A673 (cell line): ENCODE measurements around the gene KIFC3. TPM values are rescaled to one million over a fixed set of nuclear protein-coding genes. Genes with fewer than 3 reads are reported as not detected.
A peak's percentile ranks its signal among the peaks of the same experiment; 100 is the strongest.

Experiments used
- BruUV-seq: library from RNA; stranded (reverse); fragments of 400-500 nt; replicated peaks from 2 replicates; lab custom pipeline; 2021; lab: Mats Ljungman, UMichigan
- CTCF ChIA-PET: fragments of 300-600 bp; sonication (Branson Sonifier 250); formaldehyde crosslinking; loops from one replicate; lab custom pipeline; 2022; ENCODE audit warnings: antibody characterized with exemption; lab: Charles Lee
- POLR2A ChIA-PET: fragments of 300-600 bp; sonication (Branson Sonifier 250); formaldehyde crosslinking; loops from one replicate; lab custom pipeline; 2022; ENCODE audit warnings: antibody characterized with exemption; ENCODE audit not compliant: low non-redundant PET; lab: Charles Lee
- DNase-seq: peaks from one replicate; pipeline ENCODE4 v3.0.0-alpha.2; 2015; ENCODE audit warnings: low spot score
- H3K27ac ChIP-seq: fragments of 200-600 bp; sonication (generic); 2 replicates; pipeline ENCODE4 v1.5.1; 2016; ENCODE audit warnings: mixed run types, low read depth, mild to moderate bottlenecking, mixed read lengths, antibody characterized with exemption, low read length; ENCODE audit not compliant: poor library complexity, severe bottlenecking
- H3K27me3 ChIP-seq: fragments of 200-600 bp; sonication (generic); replicated peaks from 2 replicates; pipeline ENCODE4 v1.6.1; 2017; ENCODE audit warnings: mixed run types, low read depth, mild to moderate bottlenecking, mixed read lengths, antibody characterized with exemption, low read length; ENCODE audit not compliant: insufficient read depth, poor library complexity
- H3K36me3 ChIP-seq: fragments of 200-600 bp; sonication (generic); 2 replicates; pipeline ENCODE4 v1.6.1; 2016; ENCODE audit warnings: mixed run types, mild to moderate bottlenecking, mixed read lengths, antibody characterized with exemption, low read length; ENCODE audit not compliant: insufficient read depth, poor library complexity, severe bottlenecking
- H3K4me1 ChIP-seq: fragments of 200-600 bp; sonication (generic); 2 replicates; pipeline ENCODE4 v1.6.1; 2017; ENCODE audit warnings: mixed run types, mild to moderate bottlenecking, mixed read lengths, antibody characterized with exemption, low read length; ENCODE audit not compliant: insufficient read depth, poor library complexity, severe bottlenecking
- H3K4me3 ChIP-seq: fragments of 200-600 bp; sonication (generic); 2 replicates; pipeline ENCODE4 v1.5.1; 2016; ENCODE audit warnings: low read depth, mixed run types, mild to moderate bottlenecking, mixed read lengths, low read length; ENCODE audit not compliant: poor library complexity, severe bottlenecking
- H3K9me3 ChIP-seq: fragments of 200-600 bp; sonication (generic); 2 replicates; pipeline ENCODE4 v1.6.1; 2016; ENCODE audit warnings: mixed run types, low read depth, mild to moderate bottlenecking, mixed read lengths, antibody characterized with exemption, low read length; ENCODE audit not compliant: poor library complexity, severe bottlenecking
- EZH2 ChIP-seq: fragments of 200-600 bp; sonication (generic); IDR thresholded peaks from 2 replicates; pipeline ENCODE4 v1.6.1; 2017; ENCODE audit warnings: borderline replicate concordance, low read depth, mild to moderate bottlenecking, mixed read lengths, antibody characterized with exemption, low read length; ENCODE audit not compliant: poor library complexity, severe bottlenecking
- intact Hi-C: fragments of 100-400 bp; cut with micrococcal nuclease; formaldehyde crosslinking; loops from one replicate; pipeline ENCODE4 v1.10.0; 2022; ENCODE audit not compliant: unreplicated experiment
- total RNA-seq: library from RNA; stranded (reverse); gene quantifications from 2 replicates; pipeline ENCODE4 v1.2.3, GENCODE V29; 2021
- TF ChIP-seq, protein P1 (sequence below): fragments of 300-800, 200-600 bp; sonication (generic); conservative IDR thresholded peaks from 2 replicates; pipeline ENCODE4 v1.5.1; 2017; ENCODE audit warnings: low read depth, mild to moderate bottlenecking, antibody characterized with exemption, low read length, moderate library complexity, mixed read lengths

Gene KIFC3
- total RNA-seq, 1 experiment from 2014 or later: 198 TPM

GRCh38 chr16:57846078-57846697 lies 43.9 kb upstream of the KIFC3 start:
- BruUV-seq: TSS peak; percentile 43
- peaks cover 79% of the 10 kb centered on the region for H3K4me1 ChIP-seq
- H3K4me3 ChIP-seq: peak overlapping the region; percentile 39
- peak; percentile 89 for DNase-seq
- intact Hi-C loops: loop anchor here (2.0 to 5.0 kb wide), 3 partner anchors 37 to 104 kb away; no protein-coding TSS in a partner anchor
- no peaks in the 10 kb centered on the region for H3K27me3 ChIP-seq
- peak overlapping the region; percentile 100 for H3K27ac ChIP-seq
- ChIA-PET POLR2A (no interaction called here), CTCF (interaction anchor here (0.5 to 1.7 kb wide), 2 partner anchors 17 to 899 kb away, joined by 3 to 8 read pairs; no protein-coding TSS in a partner anchor)
- TF ChIP-seq, protein P1, sequence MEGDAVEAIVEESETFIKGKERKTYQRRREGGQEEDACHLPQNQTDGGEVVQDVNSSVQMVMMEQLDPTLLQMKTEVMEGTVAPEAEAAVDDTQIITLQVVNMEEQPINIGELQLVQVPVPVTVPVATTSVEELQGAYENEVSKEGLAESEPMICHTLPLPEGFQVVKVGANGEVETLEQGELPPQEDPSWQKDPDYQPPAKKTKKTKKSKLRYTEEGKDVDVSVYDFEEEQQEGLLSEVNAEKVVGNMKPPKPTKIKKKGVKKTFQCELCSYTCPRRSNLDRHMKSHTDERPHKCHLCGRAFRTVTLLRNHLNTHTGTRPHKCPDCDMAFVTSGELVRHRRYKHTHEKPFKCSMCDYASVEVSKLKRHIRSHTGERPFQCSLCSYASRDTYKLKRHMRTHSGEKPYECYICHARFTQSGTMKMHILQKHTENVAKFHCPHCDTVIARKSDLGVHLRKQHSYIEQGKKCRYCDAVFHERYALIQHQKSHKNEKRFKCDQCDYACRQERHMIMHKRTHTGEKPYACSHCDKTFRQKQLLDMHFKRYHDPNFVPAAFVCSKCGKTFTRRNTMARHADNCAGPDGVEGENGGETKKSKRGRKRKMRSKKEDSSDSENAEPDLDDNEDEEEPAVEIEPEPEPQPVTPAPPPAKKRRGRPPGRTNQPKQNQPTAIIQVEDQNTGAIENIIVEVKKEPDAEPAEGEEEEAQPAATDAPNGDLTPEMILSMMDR: no peak
- no peaks in the 10 kb centered on the region for H3K9me3 ChIP-seq
- no peaks in the 10 kb centered on the region for H3K36me3 ChIP-seq

DNA sequence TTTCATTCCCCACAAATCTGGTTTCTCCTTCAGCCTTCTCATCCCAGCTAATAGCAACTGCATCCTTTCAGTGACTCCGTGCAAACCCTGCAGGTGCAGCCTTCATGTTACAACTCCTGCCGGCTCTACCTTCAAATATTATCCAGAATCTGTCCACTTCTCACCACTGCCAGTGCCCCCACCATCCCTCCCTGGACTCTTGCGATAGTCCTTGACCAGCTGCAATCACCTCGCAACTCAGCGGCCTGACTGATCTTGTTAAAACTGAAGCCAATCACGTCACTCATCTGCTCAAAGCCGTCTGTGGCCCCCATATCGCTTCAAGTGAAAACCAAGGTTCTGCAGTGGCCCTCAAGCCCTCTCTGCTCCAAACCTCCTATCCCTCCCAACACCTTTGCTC lies 42.8 kb upstream of the KIFC3 start:
- H3K27ac ChIP-seq: peak overlapping the region; percentile 100
- BruUV-seq: no TSS peak
- CTCF ChIA-PET: no interaction called here

GRCh38 chr16:57844416-57845030 lies 42.2 kb upstream of the KIFC3 start:
- Histone ChIP-seq H3K27me3 (no peaks in the 10 kb centered on the region), H3K27ac (peak overlapping the region; percentile 100), H3K9me3 (no peaks in the 10 kb centered on the region), H3K4me3 (peak overlapping the region; percentile 39), H3K4me1 (peaks cover 73% of the 10 kb centered on the region), H3K36me3 (peaks cover 8% of the 10 kb centered on the region)
- intact Hi-C loops: loop anchor here (5.0 kb wide), 2 partner anchors 87 to 102 kb away; no protein-coding TSS in a partner anchor
- TF ChIP-seq EZH2: no peak
- TF ChIP-seq, protein P1: no peak
- DNase-seq: no peak
- no TSS peak for BruUV-seq
- ChIA-PET CTCF (no interaction called here), POLR2A (interaction anchor here (0.6 kb wide), 1 partner anchor 19 kb away, joined by 3 read pairs; no protein-coding TSS in a partner anchor)

More for the DNA sequence above, 42.8 kb upstream of the KIFC3 start:
- Histone ChIP-seq H3K36me3 (peaks cover 2% of the 10 kb centered on the region), H3K4me1 (peaks cover 77% of the 10 kb centered on the region), H3K9me3 (no peaks in the 10 kb centered on the region), H3K27me3 (no peaks in the 10 kb centered on the region), H3K4me3 (peak overlapping the region; percentile 39)
- intact Hi-C loops: loop anchor here (5.0 kb wide), 2 partner anchors 88 to 103 kb away; no protein-coding TSS in a partner anchor
- no peak for DNase-seq
- POLR2A ChIA-PET: no interaction called here
- TF ChIP-seq, protein P1: no peak
- TF ChIP-seq EZH2: no peak
